ENCODE data around the gene PITPNB. TPM values are rescaled to one million over a fixed set of nuclear protein-coding genes. Genes with fewer than 3 reads are reported as not detected.

PITPNB gene
- total RNA-seq, 2 donors from 2014 or later: 86.1 to 119 TPM

GRCh38 chr22:27804470-27805297 is 114.4 kb downstream of the PITPNB start:
- Mint-ChIP-seq H3K9me3 (no peaks in the 10 kb centered on the region), H3K36me3 (ENCODE audit: low read depth) (no peaks in the 10 kb centered on the region), H3K27ac (no peak overlapping the region), H3K27me3 (peaks cover 17% of the 10 kb centered on the region), H3K4me3 (no peak overlapping the region), H3K4me1 (peaks cover 6% of the 10 kb centered on the region)
- ATAC-seq (replicated peaks): peak; percentile 53

- Mint-ChIP-seq H3K36me3 (ENCODE audit: low read depth) (no peaks in the 10 kb centered on the region), H3K4me3 (no peak overlapping the region), H3K9me3 (no peaks in the 10 kb centered on the region), H3K27me3 (peaks cover 17% of the 10 kb centered on the region), H3K27ac (no peak overlapping the region), H3K4me1 (peaks cover 6% of the 10 kb centered on the region)
- no peak for ATAC-seq (replicated peaks)
Measured at GRCh38 chr22:27803841-27804415, 115.1 kb downstream of the PITPNB start.

GRCh38 chr22:27802346-27803073 is 116.5 kb downstream of the PITPNB start:
- no peaks in the 10 kb centered on the region for H3K9me3 Mint-ChIP-seq
- peaks cover 6% of the 10 kb centered on the region for H3K4me1 Mint-ChIP-seq
- no peak overlapping the region for H3K27ac Mint-ChIP-seq
- H3K27me3 Mint-ChIP-seq: peaks cover 17% of the 10 kb centered on the region
- peak overlapping the region; percentile 70 for H3K4me3 Mint-ChIP-seq
- H3K36me3 Mint-ChIP-seq (ENCODE audit: low read depth): no peaks in the 10 kb centered on the region
- no peak for ATAC-seq (replicated peaks)

Other genes starting within 250 kb of the PITPNB start
- under 1 TPM; 0.13 TPM for gene MN1, start 117.5 kb downstream of the PITPNB start, total RNA-seq

All from activated T-helper 17 cell treated with anti-CD3 and anti-CD28 coated beads, Interleukin-2, amount 50 U/mL, for 72 hours (primary cell).